Type B pancreatic cell (in vitro differentiated cells): ENCODE data around the gene GGACT. TPM values are rescaled to one million over a fixed set of nuclear protein-coding genes. Genes with fewer than 3 reads are reported as not detected.

ENCODE experiments used
- DNase-seq: peaks from one replicate; pipeline ENCODE4 v3.0.0; 2021; ENCODE audit warnings: mixed read lengths; ENCODE audit not compliant: unreplicated experiment; ENCODE audit errors: extremely low spot score
- H3K27ac Mint-ChIP-seq: 2 replicates; pipeline ENCODE4 v1.8.0; 2021; ENCODE audit warnings: mild to moderate bottlenecking, mixed read lengths
- H3K27me3 Mint-ChIP-seq: 2 replicates; pipeline ENCODE4 v1.8.0; 2021; ENCODE audit warnings: mixed read lengths
- H3K36me3 Mint-ChIP-seq: 2 replicates; pipeline ENCODE4 v1.8.0; 2021; ENCODE audit warnings: mixed read lengths
- H3K4me1 Mint-ChIP-seq: one replicate; pipeline ENCODE4 v1.8.0; 2021; ENCODE audit warnings: mixed read lengths; ENCODE audit not compliant: unreplicated experiment
- H3K4me3 Mint-ChIP-seq: 2 replicates; pipeline ENCODE4 v1.8.0; 2021; ENCODE audit warnings: mild to moderate bottlenecking, mixed read lengths
- H3K9me3 Mint-ChIP-seq: 2 replicates; pipeline ENCODE4 v1.8.0; 2021; ENCODE audit warnings: mixed read lengths
- CTCF ChIP-seq: fragments of 200-600 bp; sonication (generic); conservative IDR thresholded peaks from 2 replicates; pipeline ENCODE4 v1.5.0; 2021; ENCODE audit warnings: antibody characterized with exemption, mild to moderate bottlenecking
- total RNA-seq: library from RNA; stranded (reverse); gene quantifications from 2 replicates; pipeline ENCODE4 v1.2.1, GENCODE V29; 2021; ENCODE audit warnings: low replicate concordance

GGACT gene
- total RNA-seq, 1 donor from 2014 or later = 5.9 TPM

DNA sequence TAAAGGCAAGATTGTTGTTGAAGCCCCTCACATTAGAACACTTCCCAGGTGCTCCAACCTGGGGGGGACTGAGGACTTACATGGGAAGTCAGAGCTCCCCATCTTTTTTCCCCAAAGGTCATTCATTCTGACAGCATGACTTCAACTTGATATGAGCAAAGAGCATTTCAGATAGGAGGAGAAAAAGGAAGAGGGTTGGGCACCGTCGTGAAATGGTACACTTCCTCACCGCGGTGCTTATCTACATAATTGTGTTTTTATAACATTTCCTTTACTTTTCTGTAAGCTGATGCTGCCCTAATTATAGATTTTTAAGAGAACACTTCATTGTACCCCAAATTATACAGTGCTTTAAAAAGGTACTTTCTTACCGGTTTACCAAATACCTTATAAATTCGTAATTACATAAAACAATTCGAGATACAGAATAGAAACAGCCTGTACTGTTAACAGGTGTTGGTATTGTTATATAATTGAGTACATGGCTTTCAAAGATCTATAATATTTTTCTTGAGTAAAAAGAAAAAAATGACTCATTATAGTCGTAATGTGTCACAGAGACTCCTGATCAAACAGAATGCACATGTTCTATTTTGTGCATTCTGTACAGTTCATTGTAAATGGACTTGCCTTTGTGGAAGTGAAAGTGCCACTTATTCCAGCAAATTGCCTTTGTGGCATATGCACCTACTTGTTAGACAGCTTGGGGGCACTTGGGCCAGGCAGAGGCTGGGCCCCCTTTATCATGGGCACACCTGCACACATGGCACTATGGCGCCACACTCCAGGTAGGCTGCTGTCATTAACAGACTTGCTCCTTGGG, 81.8 kb downstream of the GGACT start:
- no peaks in the 10 kb centered on the region for H3K9me3 Mint-ChIP-seq
- no peak for TF ChIP-seq CTCF
- no peaks in the 10 kb centered on the region for H3K27me3 Mint-ChIP-seq
- H3K36me3 Mint-ChIP-seq = peaks cover 9% of the 10 kb centered on the region
- H3K4me3 Mint-ChIP-seq = no peak overlapping the region
- DNase-seq = no peak
- H3K4me1 Mint-ChIP-seq = peaks cover 40% of the 10 kb centered on the region
- H3K27ac Mint-ChIP-seq = no peak overlapping the region

DNA sequence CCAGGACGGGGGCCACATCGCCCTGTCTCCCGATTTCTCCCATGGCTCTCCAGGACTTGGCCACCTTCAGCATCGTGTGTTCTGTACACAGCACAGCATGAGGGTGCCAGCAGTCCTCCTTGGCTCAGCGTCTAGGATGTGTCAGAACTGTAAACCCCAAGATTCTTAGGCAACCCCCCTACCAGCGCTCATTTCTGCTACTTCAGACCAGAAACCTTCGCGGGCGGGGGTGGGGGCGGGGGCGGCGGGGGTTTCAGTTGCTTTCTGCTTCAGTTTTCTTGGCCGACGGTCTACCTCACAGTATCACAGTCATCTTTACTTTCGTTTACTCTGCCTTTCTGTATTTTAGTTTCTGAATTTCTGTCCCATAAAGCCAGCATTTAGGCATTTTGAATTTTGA, 82.4 kb downstream of the GGACT start:
- H3K36me3 Mint-ChIP-seq = peaks cover 9% of the 10 kb centered on the region
- no peaks in the 10 kb centered on the region for H3K9me3 Mint-ChIP-seq
- H3K27me3 Mint-ChIP-seq = no peaks in the 10 kb centered on the region
- DNase-seq = no peak
- no peak overlapping the region for H3K27ac Mint-ChIP-seq
- H3K4me3 Mint-ChIP-seq = no peak overlapping the region
- TF ChIP-seq CTCF = no peak
- H3K4me1 Mint-ChIP-seq = peaks cover 37% of the 10 kb centered on the region

GRCh38 chr13:100503622-100504021, 85.0 kb downstream of the GGACT start:
- TF ChIP-seq CTCF = no peak
- no peak for DNase-seq
- Mint-ChIP-seq H3K36me3 (peaks cover 9% of the 10 kb centered on the region), H3K4me1 (peaks cover 19% of the 10 kb centered on the region), H3K9me3 (no peaks in the 10 kb centered on the region), H3K27ac (no peak overlapping the region), H3K27me3 (no peaks in the 10 kb centered on the region), H3K4me3 (no peak overlapping the region)

- no peak for DNase-seq
- Mint-ChIP-seq H3K27ac (no peak overlapping the region), H3K9me3 (no peaks in the 10 kb centered on the region), H3K4me1 (peaks cover 11% of the 10 kb centered on the region), H3K27me3 (no peaks in the 10 kb centered on the region), H3K36me3 (peaks cover 9% of the 10 kb centered on the region), H3K4me3 (no peak overlapping the region)
- no peak for TF ChIP-seq CTCF
Observed at GRCh38 chr13:100502446-100502845, 86.1 kb downstream of the GGACT start.

DNA sequence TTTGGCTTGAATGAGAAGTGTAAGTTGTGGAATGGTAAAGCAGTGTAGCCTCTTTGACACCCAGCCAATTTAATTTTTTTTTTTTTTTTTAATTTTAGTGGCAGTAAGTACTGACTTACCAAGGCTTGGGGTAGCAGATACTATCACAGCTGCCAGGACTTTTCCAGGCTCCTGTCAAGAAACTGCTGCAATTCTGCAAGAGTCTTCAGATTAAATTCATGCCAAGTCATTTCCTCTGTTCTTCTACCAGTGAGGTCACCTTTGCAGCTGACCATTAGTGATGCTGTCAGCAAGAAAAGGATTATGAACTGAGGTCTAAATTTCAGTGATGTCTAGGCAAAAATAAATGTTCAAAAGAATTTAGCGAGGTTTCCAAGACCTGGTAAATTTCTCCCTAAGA, 91.2 kb downstream of the GGACT start:
- Mint-ChIP-seq H3K4me1 (peaks cover 10% of the 10 kb centered on the region), H3K36me3 (no peaks in the 10 kb centered on the region), H3K4me3 (no peak overlapping the region), H3K27me3 (no peaks in the 10 kb centered on the region), H3K27ac (no peak overlapping the region), H3K9me3 (no peaks in the 10 kb centered on the region)
- no peak for DNase-seq
- no peak for TF ChIP-seq CTCF
